H1 (cell line): ENCODE results near the gene NUDT3. TPM values are rescaled to one million over a fixed set of nuclear protein-coding genes. Genes with fewer than 3 reads are reported as not detected.

Source experiments
- CTCF ChIA-PET: fragments of 300-600 bp; sonication (Branson Sonifier 250); formaldehyde crosslinking; loops from one replicate; lab custom pipeline; 2021; ENCODE audit not compliant: partially characterized antibody; lab: Charles Lee
- POLR2A ChIA-PET: fragments of 300-600 bp; sonication (Branson Sonifier 250); formaldehyde crosslinking; loops from one replicate; lab custom pipeline; 2021; ENCODE audit warnings: inconsistent platforms; ENCODE audit not compliant: partially characterized antibody; lab: Charles Lee
- DNase-seq, 2 experiments: peaks; one replicate each; pipeline versions ENCODE4 v3.0.0 to v3.0.0-alpha.2; 2010 to 2022; ENCODE audit warnings: low spot score in 2 of 2, low read depth in 1 of 2, mixed read lengths in 1 of 2
- FAIRE-seq: peaks from 2 replicates; lab custom pipeline; 2011; peaks lifted over from hg19 to GRCh38; lab: Jason Lieb, UNC
- H2AFZ ChIP-seq: 2 replicates; pipeline ENCODE4 v1.8.1; 2012; ENCODE audit warnings: low read length, inconsistent platforms
- H2AK5ac ChIP-seq: 2 replicates; pipeline ENCODE4 v1.6.1; 2013; ENCODE audit warnings: low read depth, low read length
- H2BK120ac ChIP-seq: replicated peaks from 2 replicates; pipeline ENCODE3; 2013; ENCODE audit warnings: low read depth, low read length, inconsistent platforms
- H2BK12ac ChIP-seq: 2 replicates; pipeline ENCODE4 v1.6.1; 2013; ENCODE audit warnings: low read depth, low read length
- H2BK15ac ChIP-seq: 2 replicates; pipeline ENCODE4 v1.6.1; 2013; ENCODE audit warnings: low read length
- H2BK20ac ChIP-seq: 2 replicates; pipeline ENCODE4 v1.6.1; 2013; ENCODE audit warnings: low read length
- H2BK5ac ChIP-seq: 2 replicates; pipeline ENCODE4 v1.6.1; 2013; ENCODE audit warnings: low read depth, low read length
- H3K14ac ChIP-seq: 2 replicates; pipeline ENCODE4 v1.6.1; 2013; ENCODE audit warnings: inconsistent platforms; ENCODE audit not compliant: insufficient read length
- H3K18ac ChIP-seq: 2 replicates; pipeline ENCODE4 v1.6.1; 2013; ENCODE audit warnings: low read length; ENCODE audit errors: extremely low read depth
- H3K23ac ChIP-seq: 2 replicates; pipeline ENCODE4 v1.6.1; 2013; ENCODE audit warnings: inconsistent platforms; ENCODE audit not compliant: insufficient read length
- H3K23me2 ChIP-seq: 2 replicates; pipeline ENCODE4 v1.6.1; 2013; ENCODE audit warnings: low read depth, low read length
- H3K27ac ChIP-seq: 2 replicates; pipeline ENCODE4 v1.6.1; 2011; ENCODE audit warnings: low read depth, low read length, inconsistent platforms
- H3K27me3 ChIP-seq, 4 experiments: replicated peaks in 1 of 4; 1 replicate in 1 of 4; 2 replicates in 3 of 4; pipeline versions ENCODE4 v1.6.1 to v1.8.1; 2011 to 2013; ENCODE audit warnings: low read length in 3 of 4, mild to moderate bottlenecking in 3 of 4, inconsistent platforms in 2 of 4, mixed read lengths in 2 of 4, moderate library complexity in 1 of 4; ENCODE audit not compliant: control insufficient read depth in 3 of 4, insufficient read depth in 3 of 4; ENCODE audit errors: extremely low read depth in 1 of 4
- H3K36me3 ChIP-seq, 4 experiments: 2 replicates each; pipeline versions ENCODE4 v1.6.1 to v1.8.1; 2011 to 2013; ENCODE audit warnings: mild to moderate bottlenecking in 4 of 4, low read length in 3 of 4, moderate library complexity in 2 of 4, control low read depth in 1 of 4, inconsistent platforms in 1 of 4; ENCODE audit not compliant: insufficient read depth in 4 of 4, control insufficient read depth in 2 of 4
- H3K4ac ChIP-seq: replicated peaks from 2 replicates; pipeline ENCODE3; 2013; ENCODE audit warnings: low read length, low read depth, mixed read lengths, inconsistent platforms; ENCODE audit not compliant: insufficient read length
- H3K4me1 ChIP-seq, 4 experiments: replicated peaks in 1 of 4; 1 replicate in 1 of 4; 2 replicates in 3 of 4; pipeline versions ENCODE4 v1.6.1 to v1.8.1; 2011 to 2013; ENCODE audit warnings: low read length in 3 of 4, inconsistent platforms in 2 of 4, mixed read lengths in 1 of 4; ENCODE audit not compliant: insufficient read depth in 4 of 4, control insufficient read depth in 3 of 4
- H3K4me2 ChIP-seq, 2 experiments: 2 replicates each; pipeline versions ENCODE4 v1.6.1 to v1.8.1; 2011 to 2013; ENCODE audit warnings: low read depth in 2 of 2, low read length in 2 of 2, control low read depth in 1 of 2, inconsistent platforms in 1 of 2, mild to moderate bottlenecking in 1 of 2; ENCODE audit not compliant: insufficient read depth in 1 of 2
- H3K4me3 ChIP-seq, 4 experiments: fragments of 200-600, 300-600 bp in 1 of 4; sonication (generic), shearing (Covaris generic), sonication (Bioruptor Twin) in 1 of 4; 2 replicates each; pipeline versions ENCODE4 v1.5.1 to v1.8.1; 2011 to 2016; ENCODE audit warnings: low read length in 4 of 4, low read depth in 3 of 4, control low read depth in 2 of 4, inconsistent platforms in 2 of 4, mild to moderate bottlenecking in 2 of 4, mixed read lengths in 1 of 4, moderate library complexity in 1 of 4; ENCODE audit not compliant: insufficient read depth in 2 of 4; ENCODE audit errors: extremely low read depth in 1 of 4
- H3K56ac ChIP-seq: replicated peaks from 2 replicates; pipeline ENCODE3; 2013; ENCODE audit warnings: low read depth, mild to moderate bottlenecking, mixed read lengths, low read length, inconsistent platforms; ENCODE audit not compliant: insufficient read length
- H3K79me1 ChIP-seq: 2 replicates; pipeline ENCODE4 v1.6.1; 2013; ENCODE audit warnings: low read depth, low read length, control low read depth
- H3K79me2 ChIP-seq, 2 experiments: 2 replicates each; pipeline versions ENCODE4 v1.6.1 to v1.8.1; 2012 to 2013; ENCODE audit warnings: low read length in 2 of 2, mild to moderate bottlenecking in 2 of 2, inconsistent platforms in 1 of 2; ENCODE audit not compliant: insufficient read depth in 2 of 2, control insufficient read depth in 1 of 2
- H3K9ac ChIP-seq, 4 experiments: replicated peaks in 1 of 4; 1 replicate in 1 of 4; 2 replicates in 3 of 4; pipeline versions ENCODE4 v1.6.1 to v1.8.1; 2011 to 2013; ENCODE audit warnings: low read depth in 3 of 4, low read length in 3 of 4, control low read depth in 2 of 4, mild to moderate bottlenecking in 2 of 4, moderate library complexity in 2 of 4, inconsistent platforms in 1 of 4; ENCODE audit errors: extremely low read depth in 1 of 4
- H3K9me3 ChIP-seq, 2 experiments: 2 replicates each; pipeline versions ENCODE4 v1.6.1 to v1.8.1; 2012 to 2013; ENCODE audit warnings: mild to moderate bottlenecking in 2 of 2, moderate library complexity in 2 of 2, control low read depth in 1 of 2, inconsistent platforms in 1 of 2, low read depth in 1 of 2, low read length in 1 of 2, mixed read lengths in 1 of 2; ENCODE audit not compliant: insufficient read depth in 2 of 2
- H4K20me1 ChIP-seq, 2 experiments: replicated peaks in 1 of 2; 2 replicates each; pipeline versions ENCODE3 to v1.8.1; 2011 to 2013; ENCODE audit warnings: inconsistent platforms in 2 of 2, low read length in 2 of 2, mild to moderate bottlenecking in 1 of 2; ENCODE audit not compliant: insufficient read depth in 2 of 2, control insufficient read depth in 1 of 2
- H4K5ac ChIP-seq: 2 replicates; pipeline ENCODE4 v1.6.1; 2013; ENCODE audit warnings: low read length, low read depth, mixed read lengths, inconsistent platforms; ENCODE audit not compliant: insufficient read length
- H4K8ac ChIP-seq: 2 replicates; pipeline ENCODE4 v1.8.0; 2013; ENCODE audit warnings: mild to moderate bottlenecking, moderate library complexity, low read length, inconsistent platforms; ENCODE audit not compliant: insufficient read depth; ENCODE audit errors: extremely low read depth
- H4K91ac ChIP-seq: replicated peaks from 2 replicates; pipeline ENCODE3; 2013; ENCODE audit warnings: low read length, mixed read lengths, inconsistent platforms; ENCODE audit not compliant: insufficient read length
- SIN3A ChIP-seq, 2 experiments: IDR thresholded peaks in 1 of 2; conservative IDR thresholded peaks in 1 of 2; 2 replicates each; pipeline ENCODE4 v1.6.1; 2011 to 2012; ENCODE audit warnings: low read length in 2 of 2, improper control_type of control experiment in 1 of 2, low read depth in 1 of 2, mild to moderate bottlenecking in 1 of 2
- WGBS, 2 experiments: shearing (Covaris generic) in 1 of 2; methylation state at CpG; one replicate each; pipeline versions ENCODE4 v1.1.6 to v1.1.7; 2013 to 2015; ENCODE audit warnings: low lambda C conversion rate in 2 of 2, mixed read lengths in 2 of 2, inconsistent platforms in 1 of 2, low coverage in 1 of 2, missing lambda C conversion rate in 1 of 2; ENCODE audit not compliant: insufficient replicate concordance in 2 of 2, insufficient coverage in 1 of 2, insufficient read length in 1 of 2; ENCODE audit errors: extremely low coverage in 1 of 2, missing lambda C conversion rate in 1 of 2; 5-methylcytosine and 5-hydroxymethylcytosine counted together
- polyA plus RNA-seq, 7 experiments: library from polyadenylated mRNA; depleted of rRNA in 3 of 7; stranded (reverse) in 5 of 7; unstranded in 2 of 7; fragments of >200 nt in 5 of 7; fragments of 200-250 nt in 2 of 7; gene quantifications; 1 replicate in 5 of 7; 2 replicates in 1 of 7; 4 replicates in 1 of 7; pipeline versions ENCODE4 v1.2.1 to v1.2.3, GENCODE V29; 2011 to 2013; ENCODE audit warnings: missing spikeins in 2 of 7, mixed read lengths in 2 of 7
- total RNA-seq: library from RNA; stranded (reverse); fragmentation: NEBNext Ultra II Directional; extraction: Animal tissue kit (Norgen Biotek cat#: 25700); gene quantifications from 2 replicates; pipeline ENCODE4 v1.2.1, GENCODE V29; 2021
- TF ChIP-seq, protein P1 (sequence below): IDR thresholded peaks from 2 replicates; pipeline ENCODE4 v1.6.1; 2011; ENCODE audit warnings: low read length, improper control_type of control experiment
- TF ChIP-seq, protein P2 (sequence below), 3 experiments: IDR thresholded peaks; 1 replicate in 2 of 3; 2 replicates in 1 of 3; pipeline versions ENCODE4 v1.5.1 to v1.6.1; 2011; ENCODE audit warnings: low read length in 3 of 3, mild to moderate bottlenecking in 3 of 3, inconsistent platforms in 2 of 3, low read depth in 1 of 3, moderate library complexity in 1 of 3; ENCODE audit not compliant: insufficient read depth in 1 of 3; ENCODE audit errors: control extremely low read depth in 1 of 3

NUDT3 gene
- total and polyA plus RNA-seq, 2 of the 8 experiments (the other 6 are each of a cell fraction or from before 2014, with no cell fraction given), result 14.1 to 36.9 TPM

DNA sequence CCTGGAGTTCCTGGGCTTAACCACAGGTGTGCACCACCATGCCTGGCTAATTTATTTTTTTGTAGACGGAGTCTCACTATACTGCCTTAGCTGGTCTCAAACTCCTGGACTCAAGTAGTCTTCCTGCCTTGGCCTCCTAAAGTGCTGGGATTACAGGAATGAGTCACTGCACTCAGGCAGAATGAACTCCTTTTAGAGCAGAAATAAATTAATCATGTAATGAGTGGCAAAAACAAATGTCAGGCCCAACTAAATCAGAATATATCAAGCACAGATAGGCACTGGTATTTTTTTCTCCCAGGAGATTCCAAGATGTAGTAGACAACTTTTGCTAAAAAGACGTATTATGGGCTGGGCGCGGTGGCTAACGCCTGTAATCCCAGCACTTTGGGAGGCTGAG is 30.8 kb upstream of the NUDT3 start:
- no peak overlapping the region for H3K9ac ChIP-seq
- H3K36me3 ChIP-seq, result peaks cover 42 to 71% (median 58%) of the 10 kb centered on the region in 4 experiments
- peak overlapping the region in 1 of 4 experiments; percentile 94; a peak in 1 of 8 replicates for H3K4me3 ChIP-seq
- no peak overlapping the region; a peak in 2 of 4 replicates for H3K4me2 ChIP-seq
- 96% methylated on average over 5 of the region's 5 CpGs; no CpG with 5 or more reads in 1 of the 2 experiments for WGBS, 2 experiments
- no peak overlapping the region for H2BK120ac ChIP-seq
- H2AFZ ChIP-seq, result no peak overlapping the region
- H2BK12ac ChIP-seq, result no peak overlapping the region
- H3K27ac ChIP-seq, result no peak overlapping the region
- H2BK5ac ChIP-seq, result 0 out of 2 replicates have a peak overlapping the region, but pooled peaks have one; percentile 39
- no peak overlapping the region for H4K5ac ChIP-seq
- POLR2A ChIA-PET, result interaction anchor here (0.5 to 12.2 kb wide), 17 partner anchors 10 to 1027 kb away, joined by 3 to 256 read pairs (median 5); partner anchors contain the start of genes HMGA1, NUDT3 and SMIM29
- no peak for DNase-seq
- H3K79me2 ChIP-seq, result peaks cover 3 to 40% of the 10 kb centered on the region in 2 experiments
- H3K14ac ChIP-seq, result no peak overlapping the region
- no peak overlapping the region for H2BK15ac ChIP-seq
- FAIRE-seq, result no peak
- H3K9me3 ChIP-seq, result no peaks in the 10 kb centered on the region
- no peak overlapping the region for H3K23ac ChIP-seq
- H3K56ac ChIP-seq, result no peak overlapping the region
- H4K20me1 ChIP-seq, result peaks cover 8 to 12% of the 10 kb centered on the region in 2 experiments
- no peak overlapping the region for H2BK20ac ChIP-seq
- H3K18ac ChIP-seq, result no peak overlapping the region
- H3K23me2 ChIP-seq, result peaks cover 5% of the 10 kb centered on the region; the same call in 1 of the 2 replicates
- no peak overlapping the region for H2AK5ac ChIP-seq
- H4K8ac ChIP-seq, result no peak overlapping the region
- CTCF ChIA-PET, result interaction anchor here (0.6 to 1.6 kb wide), 3 partner anchors 8 to 186 kb away, joined by 3 to 6 read pairs (median 3); no protein-coding TSS in a partner anchor
- H3K27me3 ChIP-seq, result no peaks in the 10 kb centered on the region
- H3K4me1 ChIP-seq, result peaks cover 0 to 11% (median 4%) of the 10 kb centered on the region in 4 experiments; a peak in 5 of 7 replicates
- no peak overlapping the region for H3K4ac ChIP-seq
- no peaks in the 10 kb centered on the region; the same call in 1 of the 2 replicates for H3K79me1 ChIP-seq
- TF ChIP-seq, protein P1, sequence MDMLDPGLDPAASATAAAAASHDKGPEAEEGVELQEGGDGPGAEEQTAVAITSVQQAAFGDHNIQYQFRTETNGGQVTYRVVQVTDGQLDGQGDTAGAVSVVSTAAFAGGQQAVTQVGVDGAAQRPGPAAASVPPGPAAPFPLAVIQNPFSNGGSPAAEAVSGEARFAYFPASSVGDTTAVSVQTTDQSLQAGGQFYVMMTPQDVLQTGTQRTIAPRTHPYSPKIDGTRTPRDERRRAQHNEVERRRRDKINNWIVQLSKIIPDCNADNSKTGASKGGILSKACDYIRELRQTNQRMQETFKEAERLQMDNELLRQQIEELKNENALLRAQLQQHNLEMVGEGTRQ, result no peak
- TF ChIP-seq SIN3A (conservative IDR thresholded peaks at IDR 0.05 in 1 of 2, IDR thresholded peaks at IDR 0.05 in 1 of 2; ENCODE audit: low read depth in 1 of 2, low read length in 2 of 2), result no peak
- TF ChIP-seq, protein P2, sequence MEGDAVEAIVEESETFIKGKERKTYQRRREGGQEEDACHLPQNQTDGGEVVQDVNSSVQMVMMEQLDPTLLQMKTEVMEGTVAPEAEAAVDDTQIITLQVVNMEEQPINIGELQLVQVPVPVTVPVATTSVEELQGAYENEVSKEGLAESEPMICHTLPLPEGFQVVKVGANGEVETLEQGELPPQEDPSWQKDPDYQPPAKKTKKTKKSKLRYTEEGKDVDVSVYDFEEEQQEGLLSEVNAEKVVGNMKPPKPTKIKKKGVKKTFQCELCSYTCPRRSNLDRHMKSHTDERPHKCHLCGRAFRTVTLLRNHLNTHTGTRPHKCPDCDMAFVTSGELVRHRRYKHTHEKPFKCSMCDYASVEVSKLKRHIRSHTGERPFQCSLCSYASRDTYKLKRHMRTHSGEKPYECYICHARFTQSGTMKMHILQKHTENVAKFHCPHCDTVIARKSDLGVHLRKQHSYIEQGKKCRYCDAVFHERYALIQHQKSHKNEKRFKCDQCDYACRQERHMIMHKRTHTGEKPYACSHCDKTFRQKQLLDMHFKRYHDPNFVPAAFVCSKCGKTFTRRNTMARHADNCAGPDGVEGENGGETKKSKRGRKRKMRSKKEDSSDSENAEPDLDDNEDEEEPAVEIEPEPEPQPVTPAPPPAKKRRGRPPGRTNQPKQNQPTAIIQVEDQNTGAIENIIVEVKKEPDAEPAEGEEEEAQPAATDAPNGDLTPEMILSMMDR (IDR thresholded peaks at IDR 0.05; ENCODE audit: control extremely low read depth in 1 of 3, insufficient read depth in 1 of 3, low read depth in 1 of 3, low read length in 3 of 3), result no peak
- TF ChIP-seq, all 59 proteins: peak for 0
- no peak overlapping the region for H4K91ac ChIP-seq
